Left forelimb (tissue), 1 donor: ENCODE data around the gene NTMT2.
"Not testable (repeated sequence)": the region's sequence is repeated elsewhere in the genome, so short reads cannot be mapped to it uniquely, and the experiment has no call there.

Experiments
- DNase-seq: peaks from one replicate; pipeline ENCODE4 v3.0.0-alpha.2; 2018; ENCODE audit warnings: low spot score

Gene NTMT2

GRCh38 chr1:170145770-170146676, at the start of gene NTMT2:
Gene NTMT2 (plus strand): TSS chr1:170145959. CDS start chr1:170146108, 149 bp downstream.
- DNase-seq, result no peak

- no peak for DNase-seq
Measured at GRCh38 chr1:170095976-170096748, 49.6 kb upstream of the NTMT2 start.

- DNase-seq, result no peak
Measured at GRCh38 chr1:170096806-170097340, 48.9 kb upstream of the NTMT2 start.

GRCh38 chr1:170097449-170097948, 48.3 kb upstream of the NTMT2 start:
- DNase-seq, result no peak

- DNase-seq, result not testable (repeated sequence)
Measured at GRCh38 chr1:170113140-170113539, 32.6 kb upstream of the NTMT2 start.

- DNase-seq, result no peak
Measured at GRCh38 chr1:170114906-170115305, 30.9 kb upstream of the NTMT2 start.

GRCh38 chr1:170122366-170122765, 23.4 kb upstream of the NTMT2 start:
- no peak for DNase-seq

GRCh38 chr1:170125269-170125668, 20.5 kb upstream of the NTMT2 start:
- DNase-seq, result no peak

- no peak for DNase-seq
Measured at GRCh38 chr1:170126696-170127095, 19.1 kb upstream of the NTMT2 start.

- DNase-seq, result no peak
Measured at GRCh38 chr1:170131450-170131849, 14.3 kb upstream of the NTMT2 start.

GRCh38 chr1:170131984-170132383, 13.8 kb upstream of the NTMT2 start:
- no peak for DNase-seq

GRCh38 chr1:170133766-170134495, 11.8 kb upstream of the NTMT2 start:
- no peak for DNase-seq

- DNase-seq, result no peak
Measured at GRCh38 chr1:170134521-170134920, 11.2 kb upstream of the NTMT2 start.

- DNase-seq, result no peak
Measured at GRCh38 chr1:170140371-170140770, 5.4 kb upstream of the NTMT2 start.

GRCh38 chr1:170145061-170145460, 698 bp upstream of the NTMT2 start:
- no peak for DNase-seq

- no peak for DNase-seq
Measured at GRCh38 chr1:170146720-170147263, 1.0 kb downstream of the NTMT2 start.

GRCh38 chr1:170149241-170149640, 3.5 kb downstream of the NTMT2 start:
- DNase-seq, result no peak

GRCh38 chr1:170150016-170150415, 4.3 kb downstream of the NTMT2 start:
- DNase-seq, result no peak

- no peak for DNase-seq
Measured at GRCh38 chr1:170150921-170151320, 5.2 kb downstream of the NTMT2 start.

GRCh38 chr1:170153417-170153816, 7.7 kb downstream of the NTMT2 start:
- no peak for DNase-seq

GRCh38 chr1:170155055-170155454, 9.3 kb downstream of the NTMT2 start:
- no peak for DNase-seq

- no peak for DNase-seq
Measured at GRCh38 chr1:170156594-170156993, 10.8 kb downstream of the NTMT2 start.
